Activated CD4-positive, alpha-beta T cell treated with anti-CD3 and anti-CD28 coated beads, Interleukin-2, amount 50 U/mL, for 24 hours (primary cell): ENCODE measurements around the gene IL27RA.
"Not testable (repeated sequence)": the region's sequence is repeated elsewhere in the genome, so short reads cannot be mapped to it uniquely, and the experiment has no call there.

Experiments used
- DNase-seq, 2 donors: peaks; one replicate each; pipeline ENCODE4 v3.0.0-alpha.2; 2020; ENCODE audit warnings: low read depth in 1 of 2, low spot score in 1 of 2

The IL27RA gene

GRCh38 chr19:13998426-13998825, 33.1 kb upstream of the IL27RA start:
- no peak for DNase-seq

- DNase-seq, result no peak
Observed at GRCh38 chr19:13999085-13999484, 32.5 kb upstream of the IL27RA start.

- no peak for DNase-seq
Observed at GRCh38 chr19:14000691-14001375, 30.7 kb upstream of the IL27RA start.

GRCh38 chr19:14002571-14003250, 28.9 kb upstream of the IL27RA start:
- DNase-seq, result no peak

- DNase-seq, result no peak
Observed at GRCh38 chr19:14003251-14004055, 28.1 kb upstream of the IL27RA start.

GRCh38 chr19:14004619-14005348, 26.8 kb upstream of the IL27RA start:
- no peak for DNase-seq

- DNase-seq, result peak; percentile 78 to 86
Observed at GRCh38 chr19:14005349-14006084, 26.0 kb upstream of the IL27RA start.

GRCh38 chr19:14006085-14006765, 25.3 kb upstream of the IL27RA start, which contains the start of gene RFX1:
Gene RFX1 (minus strand): TSS chr19:14006320. CDS start chr19:13993843, 12,477 bp downstream.
- peak; percentile 100 for DNase-seq

GRCh38 chr19:14006766-14007562, 24.6 kb upstream of the IL27RA start:
- peak in 1 of 2 donors; percentile 77 for DNase-seq

- DNase-seq, result no peak
Observed at GRCh38 chr19:14012378-14012915, 19.1 kb upstream of the IL27RA start.

GRCh38 chr19:14015524-14016035, 16.0 kb upstream of the IL27RA start:
- DNase-seq, result no peak

GRCh38 chr19:14019100-14019499, 12.5 kb upstream of the IL27RA start:
- no peak for DNase-seq

- not testable (repeated sequence) for DNase-seq
Observed at GRCh38 chr19:14019739-14020138, 11.8 kb upstream of the IL27RA start.

- no peak for DNase-seq
Observed at GRCh38 chr19:14021474-14021873, 10.1 kb upstream of the IL27RA start.

- no peak for DNase-seq
Observed at GRCh38 chr19:14022469-14022868, 9.1 kb upstream of the IL27RA start.

- DNase-seq, result no peak
Observed at GRCh38 chr19:14023404-14024235, 7.9 kb upstream of the IL27RA start.

GRCh38 chr19:14026652-14027192, 4.8 kb upstream of the IL27RA start:
- DNase-seq, result not testable (repeated sequence)
